ENCODE data around the gene PRSS48.
"Not testable (repeated sequence)": the region's sequence is repeated elsewhere in the genome, so short reads cannot be mapped to it uniquely, and the experiment has no call there.

Gene PRSS48, protein sequence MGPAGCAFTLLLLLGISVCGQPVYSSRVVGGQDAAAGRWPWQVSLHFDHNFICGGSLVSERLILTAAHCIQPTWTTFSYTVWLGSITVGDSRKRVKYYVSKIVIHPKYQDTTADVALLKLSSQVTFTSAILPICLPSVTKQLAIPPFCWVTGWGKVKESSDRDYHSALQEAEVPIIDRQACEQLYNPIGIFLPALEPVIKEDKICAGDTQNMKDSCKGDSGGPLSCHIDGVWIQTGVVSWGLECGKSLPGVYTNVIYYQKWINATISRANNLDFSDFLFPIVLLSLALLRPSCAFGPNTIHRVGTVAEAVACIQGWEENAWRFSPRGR

DNA sequence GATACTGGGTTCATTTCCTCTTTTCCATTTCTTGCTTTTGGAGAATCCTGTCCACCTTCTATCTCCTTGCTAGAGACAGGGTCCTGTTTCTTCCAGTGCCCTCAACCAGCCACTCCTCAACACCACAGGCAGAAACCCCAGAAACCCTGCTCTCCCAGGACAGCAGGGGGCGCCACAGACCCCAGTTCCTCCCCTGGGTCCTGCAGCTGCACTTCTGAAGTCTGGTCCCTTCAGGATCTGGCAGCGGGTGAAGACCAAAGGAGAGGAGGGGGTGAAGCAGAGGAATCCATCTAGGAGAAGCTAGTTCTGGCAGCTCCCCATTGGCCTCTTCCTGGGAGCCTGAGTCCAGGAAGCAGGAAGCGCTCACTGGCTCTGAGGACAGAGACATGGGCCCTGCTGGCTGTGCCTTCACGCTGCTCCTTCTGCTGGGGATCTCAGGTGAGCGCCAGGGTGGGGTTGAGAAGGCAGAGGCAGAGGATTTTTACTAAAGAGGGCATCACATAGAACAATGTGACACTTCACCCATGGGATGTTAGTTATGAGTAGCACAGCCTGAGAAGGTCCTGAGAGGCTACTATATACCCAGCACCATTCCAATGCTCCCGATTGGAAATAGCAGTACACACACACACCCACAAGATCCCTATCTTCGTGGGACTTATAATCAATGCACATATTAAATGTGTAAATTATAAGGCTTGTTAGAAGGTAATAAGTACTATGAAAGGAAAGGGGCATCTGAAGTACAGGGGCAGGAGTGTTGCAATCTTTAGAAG lies at the start of gene PRSS48:
Gene PRSS48 (plus strand): TSS at position 375 of the 776 bp plus-strand sequence. CDS start 12 bp downstream, at position 387.
- no peak for ATAC-seq

DNA sequence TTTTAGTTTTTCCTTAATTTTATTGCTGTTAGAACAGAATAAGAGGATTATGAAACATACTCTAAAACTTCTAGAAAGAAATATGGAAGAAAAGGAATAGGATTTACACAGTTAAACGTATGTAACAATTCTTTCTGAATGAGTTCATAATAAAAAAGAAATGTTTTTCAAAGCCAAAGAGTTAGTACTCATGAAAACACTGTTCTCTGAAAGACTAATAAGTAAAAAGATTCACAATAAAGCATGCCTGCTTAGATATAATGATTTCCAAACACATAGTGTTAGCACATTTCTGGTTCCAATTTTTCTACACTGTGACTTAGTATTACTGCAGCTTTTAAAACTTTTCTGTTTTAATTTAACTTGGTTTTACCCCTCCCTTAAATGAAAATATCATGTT lies 49.8 kb upstream of the PRSS48 start:
- ATAC-seq: no peak

DNA sequence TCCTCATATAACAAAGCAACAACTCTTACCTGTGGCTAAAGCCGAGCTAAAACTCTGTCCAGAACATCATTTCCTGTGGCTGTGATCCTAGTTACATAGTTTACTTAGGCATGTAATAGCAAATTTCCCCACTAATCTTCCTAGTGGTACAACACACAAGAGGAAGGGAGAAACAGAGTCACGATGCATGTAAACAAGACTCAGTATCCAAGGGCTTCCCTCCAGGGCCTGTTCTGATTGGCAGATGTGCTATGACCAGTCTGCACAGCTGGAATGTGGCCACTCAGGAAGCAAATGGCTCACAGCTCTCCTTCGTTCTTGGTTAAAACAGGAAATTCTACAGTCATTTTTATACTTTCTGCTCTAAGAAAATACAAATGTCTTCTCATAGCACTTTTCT lies 49.2 kb upstream of the PRSS48 start:
- ATAC-seq: no peak

DNA sequence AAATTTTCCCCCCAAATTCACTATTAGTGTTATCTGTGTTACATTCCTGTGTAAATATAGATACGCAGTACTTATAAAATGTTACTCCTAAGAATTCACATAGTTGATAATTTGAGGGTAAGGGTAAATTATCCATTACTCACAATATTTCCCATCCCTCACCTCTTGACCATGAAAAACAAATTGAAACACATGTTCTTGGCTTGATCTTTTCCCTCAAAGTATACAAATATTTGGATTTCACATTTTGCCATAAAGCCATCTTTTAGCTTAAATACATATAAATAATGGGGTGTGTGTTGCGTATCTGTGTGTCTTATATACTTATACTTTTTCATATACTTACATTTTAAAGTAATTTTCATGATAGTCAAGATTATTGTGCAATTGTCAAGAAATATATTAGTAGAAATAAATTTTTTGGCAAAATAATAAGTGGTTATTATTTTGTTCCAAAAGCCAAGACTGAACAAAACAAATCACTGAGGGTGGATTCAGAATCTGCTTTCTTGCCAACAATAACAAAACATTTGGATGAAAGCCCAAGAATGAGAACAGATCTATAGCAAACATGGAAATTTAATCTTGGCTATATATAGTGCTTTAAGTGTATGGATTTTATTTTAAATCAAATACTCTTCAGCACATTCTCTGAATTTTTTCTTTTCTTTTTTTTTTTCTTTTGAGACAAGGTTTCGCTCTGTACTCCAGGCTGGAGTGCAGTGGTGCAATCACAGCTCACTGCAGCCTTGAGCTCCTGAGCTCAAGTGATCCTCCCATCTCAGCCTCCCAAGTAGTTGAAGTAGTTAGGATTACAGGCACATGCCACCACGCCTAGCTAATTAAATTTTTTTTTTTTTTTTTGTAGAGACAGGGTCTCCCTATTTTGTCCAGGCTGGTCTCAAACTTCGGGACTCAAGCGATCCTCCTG lies 48.5 kb upstream of the PRSS48 start:
- ATAC-seq: no peak

DNA sequence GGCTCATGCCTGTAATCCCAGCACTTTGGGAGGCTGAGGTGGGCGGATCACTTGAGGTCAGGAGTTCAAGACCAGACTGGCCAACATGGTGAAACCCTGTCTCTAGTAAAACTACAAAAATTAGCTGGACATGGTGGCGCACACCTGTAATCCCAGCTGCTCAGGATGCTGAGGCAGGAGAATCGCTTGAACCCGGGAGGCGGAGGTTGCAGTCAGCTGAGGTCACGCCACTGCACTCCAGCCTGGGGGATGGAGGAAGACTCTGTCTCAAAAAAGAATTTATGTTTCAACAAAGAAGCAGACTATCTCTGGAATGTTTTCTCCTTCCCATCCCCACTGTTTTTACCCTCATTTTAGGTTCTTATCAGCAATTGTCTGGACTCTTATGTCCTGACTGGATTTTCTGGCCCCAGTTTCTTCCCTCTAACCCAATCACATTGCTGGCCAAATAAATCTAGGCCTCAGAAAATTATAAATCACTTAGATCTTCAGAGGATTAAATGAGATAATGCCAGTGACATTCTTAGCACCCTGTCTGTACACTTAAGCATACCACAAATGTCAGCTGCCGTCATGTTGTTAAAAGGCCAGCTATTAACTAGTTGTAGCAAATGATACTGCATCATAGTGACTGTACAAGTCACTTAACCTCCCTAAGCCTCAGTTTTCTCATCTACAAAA lies 44.9 kb upstream of the PRSS48 start:
- no peak for ATAC-seq

DNA sequence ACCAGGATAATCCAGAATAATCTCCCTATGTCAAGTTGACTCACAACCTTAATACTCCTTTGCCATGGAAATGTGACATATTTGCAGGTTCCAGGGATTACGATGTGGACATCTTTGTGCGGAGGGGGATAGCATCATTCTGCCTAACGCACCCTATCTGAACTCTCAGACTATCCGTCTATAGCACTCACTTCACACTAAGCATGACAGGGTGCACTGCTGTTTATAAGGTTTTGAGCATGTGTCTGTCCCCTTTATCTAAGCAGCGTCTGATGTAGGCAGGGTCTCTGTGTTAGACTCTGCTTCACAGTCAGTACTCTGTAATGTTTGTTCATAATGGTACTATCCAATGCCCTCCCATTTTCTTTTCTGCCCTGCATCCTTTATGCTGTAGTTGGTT lies 43.4 kb upstream of the PRSS48 start:
- ATAC-seq: no peak

DNA sequence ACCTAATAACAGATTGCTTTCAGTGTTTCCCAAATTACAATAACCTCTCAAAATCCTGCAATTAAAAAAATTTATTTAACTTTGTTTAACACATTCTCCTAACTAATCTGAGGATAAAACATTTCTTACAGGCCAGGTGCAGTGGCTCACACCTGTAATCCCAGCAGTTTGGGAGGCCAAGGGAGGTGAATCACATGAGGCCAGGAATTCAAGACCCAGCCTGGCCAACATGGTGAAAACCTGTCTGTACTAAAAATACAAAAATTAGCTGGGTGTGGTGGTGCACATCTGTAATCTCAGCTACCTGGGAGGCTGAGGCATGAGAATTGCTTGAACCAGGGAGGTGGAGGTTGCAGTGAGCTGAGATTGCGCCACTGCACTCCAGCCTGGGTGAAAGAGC lies 41.6 kb upstream of the PRSS48 start:
- ATAC-seq: not testable (repeated sequence)

DNA sequence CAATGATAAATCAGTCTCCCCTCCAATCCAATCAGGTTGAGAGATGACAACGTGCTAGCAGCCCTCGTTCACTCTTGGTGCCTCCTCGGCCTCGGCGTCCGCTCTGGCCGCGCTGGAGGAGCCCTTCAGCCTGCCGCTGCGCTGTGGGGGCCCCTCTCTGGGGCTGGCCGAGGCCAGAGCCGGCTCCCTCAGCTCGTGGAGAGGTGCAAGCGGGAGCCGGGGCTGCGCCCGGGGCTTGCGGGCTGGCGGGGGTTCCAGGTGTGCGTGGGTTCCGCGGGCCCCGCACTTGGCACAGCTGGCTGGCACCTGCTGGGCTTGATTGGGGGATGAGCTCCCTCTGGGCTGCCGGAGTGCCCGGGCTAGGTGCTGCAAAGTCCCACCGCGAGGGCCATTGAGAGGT lies 40.9 kb upstream of the PRSS48 start:
- no peak for ATAC-seq

DNA sequence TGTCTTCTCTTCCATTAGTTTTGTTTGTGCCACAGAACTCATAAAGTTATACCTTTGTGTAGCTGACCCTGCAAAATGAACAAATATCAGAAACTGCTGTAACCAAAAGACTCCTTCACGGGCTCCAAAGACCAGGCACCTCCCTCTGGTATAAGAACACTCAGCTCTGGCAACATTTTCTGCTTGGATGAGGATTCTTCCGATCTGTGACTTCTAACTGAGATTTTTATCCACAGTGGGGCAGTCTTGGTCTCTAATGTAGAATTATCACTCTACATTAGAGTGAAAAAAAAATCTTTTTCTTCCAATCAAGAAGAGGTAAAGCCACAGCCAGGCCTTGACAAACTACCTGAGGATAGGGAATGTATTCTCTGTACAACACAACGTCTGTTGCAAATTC lies 38.5 kb upstream of the PRSS48 start:
- no peak for ATAC-seq

DNA sequence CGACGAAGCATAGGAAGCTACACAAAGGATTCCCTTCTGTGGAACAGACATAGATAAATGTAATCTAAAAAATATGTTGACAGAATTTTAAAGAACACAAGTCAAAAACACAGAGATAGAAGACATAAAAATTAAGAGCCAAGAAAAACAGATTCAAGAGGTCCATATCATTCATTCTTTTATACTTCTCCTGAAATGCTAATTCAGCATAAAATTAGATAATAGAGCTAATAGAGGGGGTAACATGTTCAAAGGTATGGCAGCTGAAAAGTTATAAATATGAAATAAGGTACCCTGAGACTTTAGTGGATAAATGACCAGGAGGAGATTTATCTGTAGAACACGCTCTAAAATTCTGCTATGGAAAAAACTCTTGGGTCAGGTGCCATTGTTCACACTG lies 37.4 kb upstream of the PRSS48 start:
- ATAC-seq: no peak

DNA sequence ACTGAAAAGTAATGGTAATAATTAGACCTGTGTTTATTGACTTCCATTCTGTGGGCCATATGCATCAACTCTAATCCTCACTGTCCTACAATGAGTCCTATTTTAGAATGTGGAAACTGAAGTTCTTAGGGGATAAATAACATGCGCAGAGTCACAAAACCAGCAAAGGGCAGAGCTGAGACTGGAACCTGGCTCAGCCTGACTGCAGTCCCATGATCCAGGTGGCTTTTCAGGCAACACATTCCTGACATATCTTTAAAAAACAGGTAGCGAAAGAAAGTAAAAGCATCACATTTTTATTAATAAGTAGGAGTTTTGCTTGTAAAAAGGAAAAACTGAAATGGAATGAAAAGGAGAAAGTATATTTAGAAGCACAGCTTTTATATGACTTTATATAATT lies 34.7 kb upstream of the PRSS48 start:
- ATAC-seq: no peak

DNA sequence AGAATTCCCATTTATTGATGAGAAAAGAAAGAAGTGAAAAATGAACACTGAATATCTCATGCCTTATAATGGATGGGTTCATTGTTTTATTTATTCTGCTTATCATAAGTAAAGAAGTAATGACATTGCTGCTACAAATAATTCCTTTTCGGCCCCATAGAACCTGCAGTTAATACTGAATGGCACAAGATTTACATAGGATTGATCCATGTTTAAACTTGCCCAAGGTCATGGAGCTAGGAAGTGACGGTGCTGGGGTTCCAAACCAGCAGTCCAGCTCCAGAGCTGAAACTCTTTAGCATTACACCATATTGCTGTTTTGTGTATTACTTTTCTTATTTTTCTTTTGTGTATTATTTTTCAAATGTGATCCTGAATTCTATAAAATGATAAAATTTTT lies 30.2 kb upstream of the PRSS48 start:
- no peak for ATAC-seq

DNA sequence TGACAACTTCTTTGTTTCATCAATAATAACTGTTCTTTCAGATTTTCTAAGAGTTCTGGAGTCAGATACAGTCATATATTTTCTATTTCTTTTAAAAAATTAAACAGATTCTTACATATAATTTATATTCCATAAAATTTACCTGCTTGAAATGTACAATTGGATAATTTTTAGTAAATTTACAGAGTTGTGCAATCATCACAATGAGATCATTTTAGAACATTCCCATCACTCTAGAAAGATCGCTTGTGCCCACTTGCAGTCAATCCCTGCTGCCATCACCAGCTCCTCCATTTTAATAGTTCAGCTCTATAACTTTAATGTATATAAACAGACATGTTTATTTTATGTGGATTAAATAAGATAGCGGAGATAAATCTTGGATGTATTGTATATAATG lies 29.6 kb upstream of the PRSS48 start:
- ATAC-seq: no peak

DNA sequence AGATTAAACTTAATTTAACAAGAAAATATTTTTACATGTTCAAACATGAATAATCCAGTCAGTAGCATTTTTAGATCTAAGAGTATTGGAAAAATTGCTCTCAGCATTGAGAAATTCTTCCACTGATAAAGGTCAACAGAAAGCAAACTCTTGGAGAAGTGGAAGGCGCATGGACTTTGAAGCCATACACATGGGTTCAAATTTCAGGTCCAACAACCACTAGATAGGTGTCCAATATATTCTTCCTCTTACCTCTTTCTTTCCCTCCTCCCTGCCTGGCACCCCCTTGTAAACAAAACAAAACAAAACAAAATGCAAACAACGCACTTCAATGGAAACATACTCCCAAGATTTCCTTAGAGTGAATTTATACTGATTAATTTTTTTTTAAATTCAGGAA lies 28.4 kb upstream of the PRSS48 start:
- ATAC-seq: no peak

DNA sequence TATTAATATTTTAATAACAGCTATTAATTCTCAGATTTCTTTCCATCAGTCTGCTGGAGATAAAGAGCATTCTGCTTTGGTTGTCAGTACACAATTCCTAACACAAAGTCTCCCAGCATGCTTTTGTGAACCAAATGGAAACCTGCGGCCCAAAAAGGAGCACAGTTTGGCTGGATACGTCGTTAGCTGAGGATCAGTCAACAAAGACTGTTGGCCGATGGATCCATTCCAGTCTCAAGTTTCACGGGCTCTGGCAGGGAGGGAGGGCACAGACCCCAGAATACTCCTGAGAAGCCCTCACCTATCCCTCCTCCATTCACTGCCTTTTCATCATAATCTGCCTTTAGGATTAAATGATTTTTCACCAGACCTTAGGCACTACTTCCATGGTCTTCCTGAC lies 26.3 kb upstream of the PRSS48 start:
- no peak for ATAC-seq

DNA sequence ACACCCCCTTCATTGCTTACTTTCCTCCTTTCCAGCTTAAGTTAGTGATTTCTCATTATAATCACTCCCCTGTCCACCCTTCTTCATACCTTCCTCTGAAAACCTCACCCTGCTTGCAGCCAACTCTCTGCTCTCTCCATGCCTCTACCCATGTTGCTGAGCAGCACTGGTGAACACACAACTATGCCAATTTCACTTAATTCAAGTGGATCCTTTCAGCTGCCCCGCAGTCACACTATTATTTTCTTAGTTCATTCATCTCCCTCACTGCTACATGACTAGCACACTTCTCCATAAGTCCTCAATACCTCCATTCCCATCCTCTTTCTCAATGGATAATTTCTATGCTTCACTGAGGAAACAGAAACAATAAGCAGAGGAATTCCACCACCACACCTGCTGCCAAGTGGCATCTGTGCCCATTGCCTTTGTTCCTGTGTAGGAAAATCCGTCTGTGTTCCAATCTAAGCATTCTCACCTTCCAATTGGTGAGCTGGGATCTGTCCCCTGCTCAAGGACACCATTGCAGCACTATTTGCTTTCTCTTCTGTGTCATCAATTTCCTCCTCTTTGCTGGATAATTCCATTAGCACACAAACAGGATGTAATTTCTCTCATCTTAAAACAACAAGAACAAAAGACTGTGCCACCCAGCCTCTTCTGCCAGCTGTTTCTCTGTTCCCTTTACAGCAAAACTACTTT lies 25.2 kb upstream of the PRSS48 start:
- ATAC-seq: no peak

DNA sequence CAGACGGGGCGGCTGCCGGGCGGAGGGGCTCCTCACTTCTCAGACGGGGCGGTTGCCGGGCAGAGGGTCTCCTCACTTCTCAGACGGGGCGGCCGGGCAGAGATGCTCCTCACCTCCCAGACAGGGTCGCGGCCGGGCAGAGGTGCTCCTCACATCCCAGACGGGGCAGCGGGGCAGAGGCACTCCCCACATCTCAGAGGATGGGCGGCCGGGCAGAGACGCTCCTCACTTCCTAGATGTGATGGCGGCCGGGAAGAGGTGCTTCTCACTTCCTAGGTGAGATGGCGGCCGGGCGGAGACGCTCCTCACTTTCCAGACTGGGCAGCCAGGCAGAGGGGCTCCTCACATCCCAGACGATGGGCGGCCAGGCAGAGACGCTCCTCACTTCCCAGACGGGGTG lies 21.7 kb upstream of the PRSS48 start:
- ATAC-seq: not testable (repeated sequence)

DNA sequence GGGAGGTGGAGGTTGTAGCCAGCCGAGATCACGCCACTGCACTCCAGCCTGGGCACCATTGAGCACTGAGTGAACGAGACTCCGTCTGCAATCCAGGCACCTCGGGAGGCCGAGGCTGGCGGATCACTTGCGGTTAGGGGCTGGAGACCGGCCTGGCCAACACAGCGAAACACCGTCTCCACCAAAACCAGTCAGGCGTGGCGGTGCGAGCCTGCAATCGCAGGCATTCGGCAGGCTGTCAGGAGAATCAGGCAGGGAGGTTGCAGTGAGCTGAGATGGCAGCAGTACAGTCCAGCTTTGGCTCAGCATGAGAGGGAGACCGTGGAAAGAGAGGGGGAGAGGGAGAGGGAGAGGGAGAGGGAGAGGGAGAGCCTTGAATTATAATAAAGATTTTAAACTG lies 21.3 kb upstream of the PRSS48 start:
- not testable (repeated sequence) for ATAC-seq

DNA sequence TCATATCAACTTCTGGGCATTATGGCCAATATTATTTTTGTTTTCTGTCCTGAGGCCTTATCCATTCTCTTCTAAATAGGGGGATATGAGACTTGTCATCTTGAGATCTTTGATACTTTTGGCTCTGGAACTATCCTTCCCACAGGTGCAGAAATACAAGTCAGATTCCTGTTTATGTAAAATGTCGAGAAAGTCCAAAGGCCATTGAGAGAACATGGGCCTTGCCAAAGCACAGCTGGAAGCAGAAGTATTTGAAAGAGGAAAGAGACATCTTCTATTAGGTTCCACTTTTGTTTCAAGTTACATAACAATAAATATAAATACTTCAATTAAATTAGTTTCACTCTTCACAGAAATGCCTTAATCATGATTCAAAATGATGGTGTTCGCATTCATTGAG lies 20.8 kb upstream of the PRSS48 start:
- no peak for ATAC-seq

DNA sequence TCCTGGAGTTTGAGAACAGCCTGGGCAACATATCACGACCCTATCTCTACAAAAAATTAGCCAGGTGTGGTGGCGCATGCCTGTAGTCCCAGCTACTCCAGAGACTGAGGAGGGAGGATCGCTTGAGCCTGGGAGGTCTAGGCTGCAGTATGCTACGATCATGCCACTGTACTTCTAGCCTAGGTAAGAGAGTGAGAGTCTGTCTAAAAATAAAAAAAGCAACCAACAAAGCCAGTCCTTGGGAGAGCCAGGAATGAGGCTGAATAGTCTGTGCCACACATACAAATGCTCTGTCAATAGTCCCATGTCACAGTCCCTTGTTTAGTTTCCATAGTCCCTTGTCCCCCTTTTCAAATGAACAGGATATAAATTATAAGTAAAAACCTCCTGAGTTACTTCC lies 19.3 kb upstream of the PRSS48 start:
- ATAC-seq: no peak

DNA sequence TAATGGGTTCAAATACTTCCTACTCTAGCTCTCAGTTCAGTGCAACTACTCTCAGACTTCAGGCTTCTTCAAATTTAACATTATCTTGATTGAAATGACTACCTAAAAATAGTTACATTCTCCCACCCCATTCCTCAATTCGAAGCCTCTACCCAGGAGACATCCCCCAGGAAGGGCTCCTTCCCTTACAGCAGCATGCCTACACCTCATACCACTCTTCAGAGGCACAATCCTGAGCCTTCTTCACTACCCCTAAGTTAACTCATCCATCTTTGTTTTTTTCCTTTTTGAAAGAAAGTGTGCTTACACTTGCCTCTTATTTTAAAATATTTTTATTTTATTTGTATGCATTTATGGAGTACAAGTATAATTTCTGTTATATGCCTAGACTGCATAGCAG lies 17.2 kb upstream of the PRSS48 start:
- ATAC-seq: no peak

DNA sequence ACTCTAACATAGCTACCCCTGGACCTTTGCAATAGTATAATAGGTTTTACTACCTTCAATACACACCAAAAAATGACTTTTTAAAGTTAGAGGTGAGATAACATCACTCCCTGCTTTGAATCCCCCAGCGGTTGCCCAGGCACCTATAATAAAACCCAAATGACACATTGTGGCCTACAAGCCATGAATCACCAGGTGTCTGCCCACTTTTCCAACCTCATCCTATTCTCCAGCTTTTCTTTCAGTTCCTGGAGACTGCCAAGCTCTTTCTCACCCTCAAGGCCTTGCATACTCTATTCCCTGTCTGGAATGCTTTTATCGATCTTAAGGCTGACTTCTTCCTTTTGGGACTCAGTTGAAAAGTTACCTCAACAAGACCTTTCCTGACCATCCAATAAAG lies 16.4 kb upstream of the PRSS48 start:
- ATAC-seq: no peak
